OCI-LY1 (cell line): ENCODE data around the gene SERPINA1.

ENCODE experiments used
- EZH2 ChIP-seq: fragments of 200-600 bp; sonication (generic), shearing (Covaris generic); IDR thresholded peaks from 2 replicates; pipeline ENCODE4 v1.8.0; 2017; ENCODE audit warnings: borderline replicate concordance, mixed run types, mild to moderate bottlenecking, antibody characterized with exemption, low read length, moderate library complexity, mixed read lengths
- TF ChIP-seq, protein P1 (sequence below): fragments of 200-600 bp; sonication (generic), shearing (Covaris generic); IDR thresholded peaks from 2 replicates; pipeline ENCODE4 v1.5.1; 2017; ENCODE audit warnings: mild to moderate bottlenecking, antibody characterized with exemption, low read length, moderate library complexity, mixed read lengths

- TF ChIP-seq, protein P1, sequence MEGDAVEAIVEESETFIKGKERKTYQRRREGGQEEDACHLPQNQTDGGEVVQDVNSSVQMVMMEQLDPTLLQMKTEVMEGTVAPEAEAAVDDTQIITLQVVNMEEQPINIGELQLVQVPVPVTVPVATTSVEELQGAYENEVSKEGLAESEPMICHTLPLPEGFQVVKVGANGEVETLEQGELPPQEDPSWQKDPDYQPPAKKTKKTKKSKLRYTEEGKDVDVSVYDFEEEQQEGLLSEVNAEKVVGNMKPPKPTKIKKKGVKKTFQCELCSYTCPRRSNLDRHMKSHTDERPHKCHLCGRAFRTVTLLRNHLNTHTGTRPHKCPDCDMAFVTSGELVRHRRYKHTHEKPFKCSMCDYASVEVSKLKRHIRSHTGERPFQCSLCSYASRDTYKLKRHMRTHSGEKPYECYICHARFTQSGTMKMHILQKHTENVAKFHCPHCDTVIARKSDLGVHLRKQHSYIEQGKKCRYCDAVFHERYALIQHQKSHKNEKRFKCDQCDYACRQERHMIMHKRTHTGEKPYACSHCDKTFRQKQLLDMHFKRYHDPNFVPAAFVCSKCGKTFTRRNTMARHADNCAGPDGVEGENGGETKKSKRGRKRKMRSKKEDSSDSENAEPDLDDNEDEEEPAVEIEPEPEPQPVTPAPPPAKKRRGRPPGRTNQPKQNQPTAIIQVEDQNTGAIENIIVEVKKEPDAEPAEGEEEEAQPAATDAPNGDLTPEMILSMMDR, result no peak
- TF ChIP-seq EZH2, result no peak
Measured at GRCh38 chr14:94388384-94389103, at the start of gene SERPINA1.
